ENCODE measurements around the gene EPB41L3. TPM values are rescaled to one million over a fixed set of nuclear protein-coding genes. Genes with fewer than 3 reads are reported as not detected.

The EPB41L3 gene
- total and polyA plus RNA-seq, 3 donors from 2014 or later, result 152 to 403 (median 274) TPM

DNA sequence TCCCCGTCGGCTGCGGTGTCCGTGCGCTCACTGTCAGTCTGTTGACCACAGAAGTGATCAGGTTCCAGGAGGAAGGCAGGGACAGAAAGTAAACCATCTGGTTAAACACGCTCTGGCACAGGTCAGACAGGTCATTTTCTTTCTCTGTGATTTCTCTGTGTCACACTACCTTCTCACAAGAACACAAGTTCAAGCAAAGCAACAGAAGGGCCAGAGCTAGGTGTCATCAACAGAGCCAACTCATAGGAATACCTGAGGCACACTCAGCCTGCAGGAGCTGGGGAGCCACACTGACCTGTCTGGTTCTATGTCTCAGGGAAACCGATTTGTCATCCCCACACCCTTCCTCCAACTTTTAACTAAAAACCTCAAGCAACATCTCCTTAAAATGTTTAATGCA is 133.2 kb downstream of the EPB41L3 start:
- intact Hi-C loops (cut with DNase I; ENCODE audit: low total_unique reads), result no loop called here
- Histone ChIP-seq H3K4me3 (no peak overlapping the region), H3K9me3 (no peaks in the 10 kb centered on the region), H3K27ac (no peak overlapping the region), H3K4me1 (no peaks in the 10 kb centered on the region), H3K36me3 (ENCODE audit: low read depth, missing control alignments) (no peaks in the 10 kb centered on the region), H3K27me3 (no peaks in the 10 kb centered on the region)
- TF ChIP-seq CTCF (IDR thresholded peaks at IDR 0.05) (no peak), POLR2A (IDR thresholded peaks at IDR 0.05) (no peak)
- no peak for DNase-seq
- 95 to 96% methylated on average over 7 of the region's 7 CpGs for WGBS, 2 donors

GRCh38 chr18:5398269-5398668 is 145.5 kb downstream of the EPB41L3 start:
- H3K36me3 ChIP-seq (ENCODE audit: low read depth, missing control alignments), result no peaks in the 10 kb centered on the region
- no peaks in the 10 kb centered on the region for H3K4me1 ChIP-seq
- no peaks in the 10 kb centered on the region for H3K27me3 ChIP-seq
- no peak overlapping the region for H3K4me3 ChIP-seq
- DNase-seq, result no peak
- 91 to 95% methylated on average over 8 of the region's 8 CpGs for WGBS, 2 donors
- H3K27ac ChIP-seq, result no peak overlapping the region
- no peaks in the 10 kb centered on the region for H3K9me3 ChIP-seq
- TF ChIP-seq POLR2A (IDR thresholded peaks at IDR 0.05) (no peak), CTCF (IDR thresholded peaks at IDR 0.05) (no peak)
- intact Hi-C loops (cut with DNase I; ENCODE audit: low total_unique reads), result no loop called here

- Histone ChIP-seq H3K27me3 (no peaks in the 10 kb centered on the region), H3K4me1 (no peaks in the 10 kb centered on the region), H3K27ac (no peak overlapping the region), H3K9me3 (no peaks in the 10 kb centered on the region), H3K36me3 (ENCODE audit: low read depth, missing control alignments) (no peaks in the 10 kb centered on the region), H3K4me3 (no peak overlapping the region)
- TF ChIP-seq CTCF (IDR thresholded peaks at IDR 0.05), result no peak
- TF ChIP-seq POLR2A (IDR thresholded peaks at IDR 0.05), result no peak
- whole genome bisulfite sequencing, 2 donors, result 92 to 97% methylated on average over 18 of the region's 18 CpGs
- intact Hi-C loops (cut with DNase I; ENCODE audit: low total_unique reads), result no loop called here
- no peak for DNase-seq
These were observed 146.7 kb downstream of the EPB41L3 start for GRCh38 chr18:5397102-5397501.

- Histone ChIP-seq H3K36me3 (ENCODE audit: low read depth, missing control alignments) (no peaks in the 10 kb centered on the region), H3K27me3 (no peaks in the 10 kb centered on the region), H3K4me1 (no peaks in the 10 kb centered on the region), H3K4me3 (no peak overlapping the region), H3K9me3 (no peaks in the 10 kb centered on the region), H3K27ac (no peak overlapping the region)
- WGBS, 2 donors, result 84 to 87% methylated on average over 6 of the region's 6 CpGs
- no peak for TF ChIP-seq POLR2A (IDR thresholded peaks at IDR 0.05)
- no peak for DNase-seq
- intact Hi-C loops (cut with DNase I; ENCODE audit: low total_unique reads), result no loop called here
These were observed 147.8 kb downstream of the EPB41L3 start for GRCh38 chr18:5395860-5396448.

DNA sequence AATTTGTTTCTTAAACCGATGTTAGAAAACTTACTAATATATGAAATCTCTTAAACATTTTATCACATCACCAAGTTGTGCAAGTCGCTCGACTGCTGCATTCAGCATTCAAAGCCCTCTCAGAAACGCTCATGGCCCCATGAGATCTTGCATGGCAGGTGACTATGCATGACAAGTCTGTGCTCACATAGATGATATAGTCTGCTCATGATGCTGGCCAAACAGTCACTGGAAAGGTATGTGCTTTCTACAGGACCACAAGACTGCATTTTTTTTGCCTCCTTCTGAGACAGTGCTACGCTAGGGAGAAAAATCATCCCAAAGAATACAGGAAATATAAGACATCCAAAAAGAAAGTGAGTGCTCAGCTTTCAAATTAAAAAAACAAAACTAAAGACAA is 150.0 kb downstream of the EPB41L3 start:
- H3K36me3 ChIP-seq (ENCODE audit: low read depth, missing control alignments), result no peaks in the 10 kb centered on the region
- 95 to 97% methylated on average over 5 of the region's 5 CpGs for WGBS, 2 donors
- TF ChIP-seq POLR2A (IDR thresholded peaks at IDR 0.05) (no peak), CTCF (IDR thresholded peaks at IDR 0.05) (no peak)

More for the DNA sequence above, 150.0 kb downstream of the EPB41L3 start:
- DNase-seq, result no peak
- Histone ChIP-seq H3K27me3 (no peaks in the 10 kb centered on the region), H3K9me3 (no peaks in the 10 kb centered on the region), H3K4me1 (no peaks in the 10 kb centered on the region), H3K4me3 (no peak overlapping the region), H3K27ac (no peak overlapping the region)
- intact Hi-C loops (cut with DNase I; ENCODE audit: low total_unique reads), result no loop called here
